Caco-2 (cell line): ENCODE measurements around the gene PSPN. TPM values are rescaled to one million over a fixed set of nuclear protein-coding genes. Genes with fewer than 3 reads are reported as not detected.

Experiments
- BruUV-seq: library from RNA; stranded (reverse); fragments of 400-500 nt; replicated peaks from 2 replicates; lab custom pipeline; 2021; lab: Mats Ljungman, UMichigan
- CTCF ChIA-PET: fragments of 300-600 bp; sonication (Branson Sonifier 250); formaldehyde crosslinking; loops from one replicate; lab custom pipeline; 2022; ENCODE audit warnings: antibody characterized with exemption; lab: Charles Lee
- POLR2A ChIA-PET: fragments of 300-600 bp; sonication (Branson Sonifier 250); formaldehyde crosslinking; loops from one replicate; lab custom pipeline; 2022; ENCODE audit warnings: antibody characterized with exemption; lab: Charles Lee
- DNase-seq, 2 experiments: peaks; one replicate each; pipeline versions ENCODE4 v3.0.0 to v3.0.0-alpha.2; 2020 to 2022
- H3K27me3 ChIP-seq: replicated peaks from 2 replicates; pipeline ENCODE4 v1.6.0; 2011; ENCODE audit warnings: low read length; ENCODE audit not compliant: control insufficient read depth, insufficient read depth
- H3K36me3 ChIP-seq: 2 replicates; pipeline ENCODE4 v1.5.1; 2011; ENCODE audit warnings: low read length; ENCODE audit not compliant: control insufficient read depth, insufficient read depth
- H3K4me1 ChIP-seq: fragments of 250-450 bp; sonication (Bioruptor Pico); 2 replicates; pipeline ENCODE4 v1.5.1; 2020; ENCODE audit warnings: mild to moderate bottlenecking
- H3K4me3 ChIP-seq: 2 replicates; pipeline ENCODE4 v1.5.1; 2011; ENCODE audit warnings: low read depth, mild to moderate bottlenecking, control low read depth, low read length
- H3K9me3 ChIP-seq: fragments of 250-450 bp; sonication (Bioruptor Pico); 2 replicates; pipeline ENCODE4 v1.5.1; 2020; ENCODE audit warnings: mild to moderate bottlenecking, moderate library complexity
- H3K27ac Mint-ChIP-seq: one replicate; pipeline ENCODE4 v1.8.0; 2022; ENCODE audit warnings: mixed read lengths; ENCODE audit not compliant: unreplicated experiment
- H3K27me3 Mint-ChIP-seq: one replicate; pipeline ENCODE4 v1.8.0; 2022; ENCODE audit warnings: mixed read lengths; ENCODE audit not compliant: insufficient read depth, unreplicated experiment
- H3K36me3 Mint-ChIP-seq: one replicate; pipeline ENCODE4 v1.8.0; 2022; ENCODE audit warnings: mild to moderate bottlenecking, mixed read lengths; ENCODE audit not compliant: insufficient read depth, unreplicated experiment
- H3K4me1 Mint-ChIP-seq: one replicate; pipeline ENCODE4 v1.8.0; 2022; ENCODE audit warnings: low read depth, mixed read lengths; ENCODE audit not compliant: unreplicated experiment
- H3K4me3 Mint-ChIP-seq: one replicate; pipeline ENCODE4 v1.8.0; 2022; ENCODE audit warnings: mild to moderate bottlenecking, moderate library complexity, mixed read lengths; ENCODE audit not compliant: unreplicated experiment
- H3K9me3 Mint-ChIP-seq: one replicate; pipeline ENCODE4 v1.8.0; 2022; ENCODE audit warnings: mixed read lengths; ENCODE audit not compliant: unreplicated experiment
- CTCF ChIP-seq, 2 experiments: fragments of 200-600 bp in 1 of 2; IDR thresholded peaks; 1 replicate in 1 of 2; 2 replicates in 1 of 2; pipeline versions ENCODE4 v1.5.1 to v1.8.0; 2011 to 2022; ENCODE audit warnings: antibody characterized with exemption in 1 of 2, control low read depth in 1 of 2, inconsistent platforms in 1 of 2, low read depth in 1 of 2, low read length in 1 of 2, mild to moderate bottlenecking in 1 of 2, moderate library complexity in 1 of 2; ENCODE audit not compliant: insufficient read depth in 1 of 2, severe bottlenecking in 1 of 2, unreplicated experiment in 1 of 2
- intact Hi-C: fragments of 100-400 bp; cut with micrococcal nuclease; formaldehyde crosslinking; loops from one replicate; pipeline ENCODE4 v1.10.0; 2022; ENCODE audit not compliant: unreplicated experiment
- total RNA-seq: library from RNA; stranded (reverse); gene quantifications from 2 replicates; pipeline ENCODE4 v1.2.3, GENCODE V29; 2022

PSPN gene
- total RNA-seq, 1 experiment from 2014 or later = 2.9 TPM

- peaks cover 91% of the 10 kb centered on the region for H3K36me3 Mint-ChIP-seq
- H3K27me3 ChIP-seq = no peaks in the 10 kb centered on the region
- H3K4me1 ChIP-seq = no peaks in the 10 kb centered on the region
- TF ChIP-seq CTCF (IDR thresholded peaks at IDR 0.05; ENCODE audit: insufficient read depth in 1 of 2, low read depth in 1 of 2, low read length in 1 of 2, severe bottlenecking in 1 of 2, unreplicated experiment in 1 of 2) = no peak
- H3K4me1 Mint-ChIP-seq = peaks cover 7% of the 10 kb centered on the region
- no peaks in the 10 kb centered on the region for H3K9me3 ChIP-seq
- H3K9me3 Mint-ChIP-seq = no peaks in the 10 kb centered on the region
- POLR2A ChIA-PET = no interaction called here
- peaks cover 4% of the 10 kb centered on the region for H3K36me3 ChIP-seq
- BruUV-seq = no TSS peak
- intact Hi-C loops = no loop called here
- H3K27me3 Mint-ChIP-seq = no peaks in the 10 kb centered on the region
- H3K4me3 Mint-ChIP-seq = no peak overlapping the region
- CTCF ChIA-PET = no interaction called here
- no peak overlapping the region for H3K4me3 ChIP-seq
- H3K27ac Mint-ChIP-seq = no peak overlapping the region
- no peak for DNase-seq
Observed at GRCh38 chr19:6387372-6387771, 11.6 kb upstream of the PSPN start.

GRCh38 chr19:6384381-6384780 is 8.6 kb upstream of the PSPN start:
- Histone ChIP-seq H3K27me3 (no peaks in the 10 kb centered on the region), H3K4me3 (no peak overlapping the region), H3K4me1 (no peaks in the 10 kb centered on the region), H3K36me3 (peaks cover 2% of the 10 kb centered on the region), H3K9me3 (no peaks in the 10 kb centered on the region)
- Mint-ChIP-seq H3K36me3 (peaks cover 98% of the 10 kb centered on the region), H3K27me3 (no peaks in the 10 kb centered on the region), H3K27ac (no peak overlapping the region), H3K4me3 (no peak overlapping the region), H3K4me1 (no peaks in the 10 kb centered on the region), H3K9me3 (no peaks in the 10 kb centered on the region)
- ChIA-PET POLR2A (interaction anchor here (0.6 kb wide), 1 partner anchor 23 kb away, joined by 14 read pairs; the partner anchor contains the start of gene CLPP), CTCF (no interaction called here)
- BruUV-seq = no TSS peak
- no peak for TF ChIP-seq CTCF (IDR thresholded peaks at IDR 0.05; ENCODE audit: insufficient read depth in 1 of 2, low read depth in 1 of 2, low read length in 1 of 2, severe bottlenecking in 1 of 2, unreplicated experiment in 1 of 2)
- intact Hi-C loops = no loop called here
- DNase-seq = no peak

GRCh38 chr19:6383188-6383587 is 7.5 kb upstream of the PSPN start:
- TF ChIP-seq CTCF (IDR thresholded peaks at IDR 0.05; ENCODE audit: insufficient read depth in 1 of 2, low read depth in 1 of 2, low read length in 1 of 2, severe bottlenecking in 1 of 2, unreplicated experiment in 1 of 2) = no peak
- Histone ChIP-seq H3K36me3 (peaks cover 2% of the 10 kb centered on the region), H3K9me3 (no peaks in the 10 kb centered on the region), H3K4me1 (peaks cover 9% of the 10 kb centered on the region), H3K4me3 (no peak overlapping the region), H3K27me3 (no peaks in the 10 kb centered on the region)
- ChIA-PET POLR2A (no interaction called here), CTCF (interaction anchor here (1.2 kb wide), 1 partner anchor 11 kb away, joined by 3 read pairs; the partner anchor contains the start of gene ALKBH7)
- no TSS peak for BruUV-seq
- Mint-ChIP-seq H3K4me1 (no peaks in the 10 kb centered on the region), H3K9me3 (no peaks in the 10 kb centered on the region), H3K27me3 (no peaks in the 10 kb centered on the region), H3K4me3 (no peak overlapping the region), H3K27ac (no peak overlapping the region), H3K36me3 (peaks cover 95% of the 10 kb centered on the region)
- DNase-seq = no peak
- intact Hi-C loops = no loop called here
